ENCODE measurements around the gene SLC27A4.

SLC27A4 gene

GRCh38 chr9:128384801-128385495, 44.6 kb downstream of the SLC27A4 start:
- DNase-seq: no peak

GRCh38 chr9:128385496-128386460, 45.5 kb downstream of the SLC27A4 start:
- TF ChIP-seq POLR2A (IDR thresholded peaks at IDR 0.05; ENCODE audit: low read length): no peak
- TF ChIP-seq GATA1 (IDR thresholded peaks at IDR 0.05; ENCODE audit: low read depth, low read length): no peak
- DNase-seq: no peak

More at GRCh38 chr9:128384801-128385495, 44.6 kb downstream of the SLC27A4 start:
- TF ChIP-seq POLR2A (IDR thresholded peaks at IDR 0.05; ENCODE audit: low read length) (no peak), GATA1 (IDR thresholded peaks at IDR 0.05; ENCODE audit: low read depth, low read length) (no peak)

- TF ChIP-seq GATA1 (IDR thresholded peaks at IDR 0.05; ENCODE audit: low read depth, low read length) (no peak), POLR2A (IDR thresholded peaks at IDR 0.05; ENCODE audit: low read length) (no peak)
- no peak for DNase-seq
Observed at GRCh38 chr9:128388150-128388549, 47.8 kb downstream of the SLC27A4 start.

GRCh38 chr9:128389395-128390149, 49.2 kb downstream of the SLC27A4 start:
- no peak for DNase-seq
- no peak for TF ChIP-seq GATA1 (IDR thresholded peaks at IDR 0.05; ENCODE audit: low read depth, low read length)
- no peak for TF ChIP-seq POLR2A (IDR thresholded peaks at IDR 0.05; ENCODE audit: low read length)

- TF ChIP-seq POLR2A (IDR thresholded peaks at IDR 0.05; ENCODE audit: low read length): no peak
- no peak for TF ChIP-seq GATA1 (IDR thresholded peaks at IDR 0.05; ENCODE audit: low read depth, low read length)
- no peak for DNase-seq
Observed at GRCh38 chr9:128390150-128390812, 50.0 kb downstream of the SLC27A4 start.

- TF ChIP-seq GATA1 (IDR thresholded peaks at IDR 0.05; ENCODE audit: low read depth, low read length) (no peak), POLR2A (IDR thresholded peaks at IDR 0.05; ENCODE audit: low read length) (no peak)
- DNase-seq: no peak
Observed at GRCh38 chr9:128390813-128391711, 50.7 kb downstream of the SLC27A4 start.

GRCh38 chr9:128391956-128392301, 51.6 kb downstream of the SLC27A4 start:
- no peak for DNase-seq
- TF ChIP-seq POLR2A (IDR thresholded peaks at IDR 0.05; ENCODE audit: low read length): no peak
- no peak for TF ChIP-seq GATA1 (IDR thresholded peaks at IDR 0.05; ENCODE audit: low read depth, low read length)

- TF ChIP-seq POLR2A (IDR thresholded peaks at IDR 0.05; ENCODE audit: low read length) (no peak), GATA1 (IDR thresholded peaks at IDR 0.05; ENCODE audit: low read depth, low read length) (no peak)
- DNase-seq: no peak
Observed at GRCh38 chr9:128392302-128393144, 52.2 kb downstream of the SLC27A4 start.

- DNase-seq: no peak
- TF ChIP-seq GATA1 (IDR thresholded peaks at IDR 0.05; ENCODE audit: low read depth, low read length) (no peak), POLR2A (IDR thresholded peaks at IDR 0.05; ENCODE audit: low read length) (no peak)
Observed at GRCh38 chr9:128393145-128393775, 52.9 kb downstream of the SLC27A4 start.

GRCh38 chr9:128393970-128394369, 53.6 kb downstream of the SLC27A4 start:
- TF ChIP-seq GATA1 (IDR thresholded peaks at IDR 0.05; ENCODE audit: low read depth, low read length) (no peak), POLR2A (IDR thresholded peaks at IDR 0.05; ENCODE audit: low read length) (no peak)
- no peak for DNase-seq

Measured in erythroblast (primary cell).